ENCODE measurements around the gene CLSTN2. TPM values are rescaled to one million over a fixed set of nuclear protein-coding genes. Genes with fewer than 3 reads are reported as not detected.

Gene CLSTN2
- total RNA-seq, 1 donor from 2014 or later = under 0.01 TPM

DNA sequence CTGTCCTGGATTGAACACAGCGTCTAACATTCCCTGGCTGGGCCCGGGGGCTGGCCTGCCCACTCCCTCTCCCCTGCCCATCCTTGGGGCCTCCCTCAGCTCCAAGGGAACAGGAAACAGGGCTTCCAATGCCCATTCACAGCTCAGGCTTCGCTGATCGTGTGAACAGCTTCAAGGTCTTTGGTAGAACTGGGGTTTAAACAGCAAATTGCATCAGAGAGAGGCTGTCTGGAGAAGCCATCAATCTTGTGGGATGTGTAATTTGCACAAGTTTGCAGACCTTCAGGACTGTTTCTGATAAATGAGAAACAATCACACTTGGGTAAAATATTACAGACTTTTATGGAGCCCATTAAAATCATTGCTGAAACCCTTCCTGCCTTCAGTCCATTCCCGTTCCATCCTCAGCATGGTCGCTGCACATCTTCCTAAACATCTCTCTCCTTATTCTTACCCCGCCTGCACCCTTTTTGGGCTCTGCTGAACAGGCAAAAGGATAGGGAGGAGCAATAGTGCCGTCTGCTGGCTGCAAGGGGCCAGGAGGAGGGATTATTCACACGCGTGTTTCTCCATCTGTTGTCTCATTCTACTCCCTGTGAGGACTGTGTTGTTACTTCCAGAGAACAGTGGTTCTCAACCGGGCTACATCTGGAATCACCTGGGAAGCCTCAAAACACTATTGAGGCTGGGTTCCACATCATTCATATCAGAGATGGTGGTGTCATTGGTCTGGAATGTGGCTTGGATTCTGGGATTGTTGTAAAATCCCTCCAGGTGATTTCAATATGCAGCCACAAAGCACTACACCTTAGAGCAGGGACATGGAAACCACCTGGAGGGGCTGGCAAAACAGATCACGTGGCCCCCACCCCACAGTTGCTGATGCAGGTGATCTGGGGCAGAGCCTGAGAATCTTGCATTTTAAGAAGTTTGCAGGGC is 116.3 kb downstream of the CLSTN2 start:
- no peak for DNase-seq (ENCODE audit: low read depth, low spot score)

DNA sequence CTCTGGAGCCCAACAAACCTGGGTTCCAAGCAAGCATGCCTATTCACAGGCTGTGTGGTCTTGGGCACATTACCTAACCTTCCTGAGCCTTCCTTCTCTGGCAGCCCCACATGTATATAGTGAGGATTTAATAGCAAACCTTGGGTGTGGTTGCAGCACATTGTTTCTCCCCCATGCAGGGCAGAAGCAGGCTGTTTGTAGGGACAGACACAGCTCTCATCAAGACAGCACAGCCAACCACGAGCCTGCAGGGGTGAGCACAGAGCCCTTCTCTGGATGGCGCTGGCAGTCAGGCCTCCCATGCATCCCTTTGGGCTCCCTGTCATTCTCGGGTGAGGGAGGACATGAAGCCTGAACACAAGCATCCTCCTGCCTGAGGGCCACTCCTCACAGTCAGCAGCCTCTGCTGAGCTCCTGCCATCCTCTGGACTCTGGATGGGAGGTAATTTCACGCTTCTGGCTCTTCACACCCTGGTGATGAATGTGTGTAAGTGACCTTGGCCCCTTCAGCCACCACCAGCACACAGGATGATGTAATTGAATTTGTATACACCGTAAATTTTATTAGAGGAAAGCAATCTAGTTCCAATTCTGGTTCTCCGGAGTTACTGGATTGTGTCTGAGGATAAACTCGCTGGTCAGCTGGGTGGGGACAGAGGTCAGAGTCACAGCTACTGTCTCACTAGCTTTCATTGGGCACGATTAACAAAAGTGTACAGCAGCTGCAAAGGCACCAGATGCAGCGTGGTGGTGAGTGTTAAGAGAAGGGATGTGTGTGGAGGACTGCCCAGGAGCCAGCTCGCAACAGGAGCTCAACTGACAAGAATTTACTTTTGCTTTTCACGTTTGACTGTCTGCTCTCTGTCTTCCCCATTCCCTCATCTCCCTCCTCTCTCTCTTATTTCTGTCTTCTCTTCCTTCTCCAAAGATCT is 118.1 kb downstream of the CLSTN2 start:
- DNase-seq (ENCODE audit: low read depth, low spot score) = no peak

DNA sequence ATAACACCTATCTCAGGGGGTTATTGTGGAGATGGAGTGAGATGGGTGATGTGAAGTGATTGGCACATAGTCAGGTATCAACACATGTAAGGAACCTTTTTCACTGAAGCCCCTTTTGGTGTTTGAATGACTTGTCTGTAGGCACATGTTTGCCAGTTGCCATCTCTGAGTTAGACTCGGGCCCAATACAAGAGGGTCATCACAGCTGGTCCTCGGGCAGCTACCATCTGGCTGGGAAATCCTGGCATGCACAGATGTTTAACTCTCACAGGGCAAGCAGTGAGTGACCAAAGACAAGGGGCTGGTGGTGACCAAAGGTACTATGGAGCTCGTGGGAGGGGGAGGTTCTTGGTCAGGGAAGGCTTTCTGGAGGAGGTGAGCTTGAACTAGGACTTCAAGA is 118.8 kb downstream of the CLSTN2 start:
- DNase-seq (ENCODE audit: low read depth, low spot score) = no peak

DNA sequence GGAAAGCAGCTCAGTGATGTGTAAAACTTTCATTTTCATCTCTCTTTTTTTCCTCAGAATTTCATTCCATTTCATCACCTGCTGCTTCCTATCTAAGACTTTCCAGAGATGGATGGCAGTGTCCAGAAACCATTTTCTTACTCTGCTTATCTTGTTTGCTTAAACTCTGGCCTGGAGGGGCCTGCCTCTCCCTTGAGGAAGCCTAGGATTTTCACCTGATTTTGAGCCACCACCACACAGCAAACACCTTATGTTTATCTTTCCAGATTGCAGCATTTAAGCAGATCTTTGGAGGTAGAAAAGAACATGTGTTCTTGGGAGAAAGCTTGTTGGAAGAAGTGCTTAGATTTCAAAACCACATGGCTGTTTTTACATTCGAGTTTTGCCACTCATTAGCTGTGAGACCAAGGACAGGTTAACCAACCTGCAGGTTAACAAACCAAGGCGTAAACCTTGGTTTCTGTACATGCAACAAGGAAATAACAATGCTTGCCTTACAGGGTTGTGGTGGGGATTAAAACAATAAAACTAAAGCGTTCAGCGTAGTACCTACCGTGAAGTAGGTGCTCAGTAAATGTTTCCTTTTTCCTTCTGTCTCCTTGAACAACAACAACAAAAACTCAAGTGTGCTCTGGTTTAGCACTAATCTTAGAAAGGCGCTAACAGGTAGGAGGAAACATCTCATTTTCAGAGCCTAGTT is 120.3 kb downstream of the CLSTN2 start:
- no peak for DNase-seq (ENCODE audit: low read depth, low spot score)

DNA sequence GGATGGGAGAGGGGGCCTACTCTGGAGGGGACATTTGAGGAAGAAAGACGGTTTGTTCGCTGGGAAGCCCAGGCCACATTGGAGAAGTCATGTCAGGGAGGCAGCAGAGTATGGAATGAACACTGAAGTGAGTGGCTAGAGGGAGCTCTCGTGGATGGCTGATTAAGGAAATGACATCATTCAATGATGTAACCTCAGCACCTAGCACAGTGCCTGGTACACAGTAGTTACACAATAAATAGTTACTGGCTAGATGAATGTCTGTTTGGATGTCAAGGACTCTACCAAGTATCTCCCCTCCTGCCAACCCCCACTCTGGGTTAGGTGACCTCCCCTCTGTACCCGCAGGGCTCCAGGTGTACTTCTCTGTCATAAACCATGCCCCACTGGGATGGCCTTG is 121.1 kb downstream of the CLSTN2 start:
- no peak for DNase-seq (ENCODE audit: low read depth, low spot score)

DNA sequence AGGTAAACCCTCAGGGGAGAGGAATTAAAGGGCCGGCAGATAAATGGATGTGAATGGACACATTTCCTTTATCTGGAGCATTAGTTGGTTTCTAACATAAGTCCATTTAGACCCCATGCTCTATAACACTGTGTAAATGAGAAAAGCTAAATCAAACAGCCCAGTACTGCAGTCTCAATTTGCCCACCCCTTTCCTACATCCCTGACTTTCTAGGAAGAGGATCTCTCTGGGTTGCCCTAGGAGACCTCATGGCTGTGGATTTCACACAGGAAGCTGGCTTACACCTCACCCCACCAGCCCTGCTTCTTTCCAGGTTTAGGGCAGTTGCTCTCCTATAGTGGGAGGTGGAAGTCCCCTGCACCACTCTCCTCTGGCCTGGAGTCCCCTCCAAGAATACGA is 126.2 kb downstream of the CLSTN2 start:
- no peak for DNase-seq (ENCODE audit: low read depth, low spot score)

DNA sequence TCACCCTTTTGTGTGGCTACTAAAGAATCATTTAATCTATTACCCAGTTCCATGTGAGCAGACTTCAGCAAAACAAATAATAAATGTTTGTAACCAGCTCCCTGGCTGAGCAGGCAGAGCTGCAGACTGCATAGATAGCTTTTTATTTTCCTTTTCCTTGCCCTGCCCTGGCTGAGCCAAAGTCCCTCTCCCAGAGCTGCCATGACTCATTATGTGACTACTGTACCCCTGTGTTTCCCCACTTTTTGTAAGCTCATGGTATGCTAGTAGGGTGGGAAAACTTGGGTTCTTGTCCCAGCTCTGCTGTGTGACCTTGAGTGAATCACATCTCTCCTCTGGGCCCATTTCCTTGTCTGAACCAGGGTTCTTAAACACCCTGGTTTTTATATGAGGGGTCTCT is 127.5 kb downstream of the CLSTN2 start:
- DNase-seq (ENCODE audit: low read depth, low spot score) = no peak

DNA sequence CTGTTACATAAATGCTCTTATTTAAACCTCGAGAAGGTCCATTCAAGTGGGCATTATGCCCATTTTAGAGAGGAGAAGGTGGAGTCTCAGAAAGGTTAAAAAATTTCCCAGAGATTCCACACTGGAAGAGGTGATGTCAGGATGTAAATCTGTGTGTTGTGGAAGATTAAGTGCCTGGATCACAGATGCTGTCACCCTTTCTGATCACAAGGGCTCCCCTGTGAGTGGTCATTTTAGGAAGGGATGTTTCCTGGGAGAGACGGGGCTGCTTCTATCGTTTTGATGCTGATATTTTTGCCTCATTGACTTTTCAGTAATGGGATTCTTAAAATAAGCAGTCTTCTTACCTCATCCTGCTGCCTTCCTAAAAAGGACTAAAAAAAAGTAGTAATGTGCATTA is 132.5 kb downstream of the CLSTN2 start:
- no peak for DNase-seq (ENCODE audit: low read depth, low spot score)

DNA sequence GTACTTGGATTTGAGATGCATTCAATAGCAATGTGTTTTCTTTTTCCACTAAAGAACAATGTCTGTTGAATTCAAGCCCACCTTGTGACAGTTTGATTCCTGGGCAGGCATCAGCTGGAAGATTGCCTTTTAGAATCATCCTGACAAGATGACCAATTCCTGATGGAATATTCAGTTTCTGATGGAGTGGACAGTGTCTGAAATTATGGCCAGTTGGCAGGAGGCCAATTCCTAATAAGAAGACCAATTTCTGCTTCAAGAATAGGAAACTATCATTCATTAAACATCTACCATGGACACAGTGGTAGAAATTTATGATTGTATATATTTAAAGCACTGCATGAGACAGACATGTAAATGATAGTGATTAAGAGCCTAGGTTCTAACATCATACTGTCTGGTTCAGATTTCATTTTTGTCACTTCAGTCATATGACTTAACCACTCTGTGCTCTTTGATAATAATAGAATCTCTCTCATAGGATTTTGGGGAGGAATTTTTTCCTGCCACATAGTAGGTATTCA is 133.6 kb downstream of the CLSTN2 start:
- no peak for DNase-seq (ENCODE audit: low read depth, low spot score)

DNA sequence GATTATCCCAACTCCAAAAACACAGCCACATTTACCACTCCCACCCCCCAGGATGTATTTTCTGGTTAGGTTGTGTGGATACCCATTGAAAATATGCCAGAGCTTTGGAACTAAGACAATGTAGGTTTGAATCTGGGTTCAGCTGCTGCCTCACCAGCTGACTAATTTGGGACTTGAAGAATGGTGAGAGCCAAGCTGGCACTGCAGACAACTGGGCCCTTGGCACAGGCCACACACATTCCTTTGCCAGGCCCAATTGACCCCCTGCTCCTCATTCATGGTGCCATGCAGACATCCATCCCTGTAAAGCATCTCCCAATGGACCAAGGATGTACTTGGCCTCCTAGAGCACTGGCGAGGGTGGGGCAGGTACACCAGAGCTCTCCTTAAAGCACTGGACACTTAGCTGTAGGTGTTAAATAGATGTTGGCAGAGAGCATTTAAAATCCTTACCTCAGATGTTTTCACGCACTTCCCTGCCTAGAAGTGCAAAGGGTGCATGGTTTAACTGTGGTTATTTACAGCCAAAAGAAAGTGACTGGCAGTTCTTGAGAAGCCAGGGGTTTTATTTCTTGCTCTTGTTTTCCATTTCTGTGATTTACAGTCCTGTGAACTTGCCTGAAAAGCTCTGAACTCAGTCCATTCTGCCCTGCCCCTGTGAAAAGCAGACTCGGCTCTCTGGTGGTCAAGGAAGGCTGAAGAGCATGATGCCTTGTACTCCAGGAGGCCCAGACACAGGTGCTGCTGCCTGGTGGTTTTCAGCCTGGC is 138.5 kb downstream of the CLSTN2 start:
- no peak for DNase-seq (ENCODE audit: low read depth, low spot score)

DNA sequence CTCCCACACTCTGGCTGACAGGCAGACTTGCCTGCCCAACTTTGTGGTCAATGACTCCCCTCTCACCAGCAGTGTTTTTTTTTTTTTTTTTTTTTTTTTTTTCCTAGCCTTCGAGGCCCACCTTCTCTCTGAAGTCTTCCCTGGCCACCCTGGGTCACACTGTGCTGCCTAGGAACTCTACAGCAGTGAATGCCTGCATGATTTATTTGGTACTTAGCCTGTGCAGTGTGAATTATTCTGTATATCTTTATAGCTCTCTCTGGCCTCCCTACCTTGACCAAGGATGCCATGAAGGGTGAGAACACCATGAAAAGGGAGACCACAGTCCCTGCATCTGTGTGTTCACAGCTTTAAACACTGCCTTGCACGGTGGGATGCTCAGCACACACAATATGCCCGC is 141.6 kb downstream of the CLSTN2 start:
- no peak for DNase-seq (ENCODE audit: low read depth, low spot score)

DNA sequence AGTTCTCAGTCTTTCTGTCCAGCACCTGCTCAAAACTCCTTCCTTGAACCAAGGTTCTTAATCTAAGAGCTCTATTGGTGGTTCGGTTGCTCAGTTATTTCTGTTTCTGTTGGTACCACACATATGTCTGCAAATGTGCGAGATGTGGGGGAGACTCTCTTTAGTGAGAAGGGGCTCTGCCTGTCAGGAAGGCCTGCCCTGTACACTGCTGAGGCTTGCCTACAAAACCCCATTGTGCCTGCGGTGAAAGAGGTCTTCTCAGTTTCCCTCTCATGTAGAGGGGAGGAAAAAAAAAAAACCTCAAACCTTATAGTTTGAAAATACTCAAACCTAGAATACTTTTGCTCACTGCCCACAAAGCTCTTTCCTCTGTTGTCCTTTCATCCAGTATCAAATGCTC is 142.4 kb downstream of the CLSTN2 start:
- no peak for DNase-seq (ENCODE audit: low read depth, low spot score)

DNA sequence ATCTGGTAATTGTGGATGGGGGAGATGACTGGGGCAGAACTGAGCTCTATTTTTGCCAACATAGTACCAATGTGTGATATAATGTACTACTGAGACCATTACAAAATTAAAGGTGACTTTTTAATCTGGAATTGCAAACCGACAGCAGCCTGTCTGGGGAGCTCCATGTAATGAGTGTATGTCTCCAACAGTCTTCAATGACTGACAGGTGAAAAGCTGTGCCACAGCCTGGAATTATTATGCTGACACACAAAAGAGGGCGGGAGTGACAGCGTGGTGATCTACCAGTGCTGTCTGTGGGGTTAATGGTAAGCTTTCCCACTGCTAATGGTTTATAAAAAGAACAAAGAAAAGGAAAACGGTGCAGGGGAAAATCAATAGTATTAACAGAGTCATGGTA is 143.4 kb downstream of the CLSTN2 start:
- no peak for DNase-seq (ENCODE audit: low read depth, low spot score)

DNA sequence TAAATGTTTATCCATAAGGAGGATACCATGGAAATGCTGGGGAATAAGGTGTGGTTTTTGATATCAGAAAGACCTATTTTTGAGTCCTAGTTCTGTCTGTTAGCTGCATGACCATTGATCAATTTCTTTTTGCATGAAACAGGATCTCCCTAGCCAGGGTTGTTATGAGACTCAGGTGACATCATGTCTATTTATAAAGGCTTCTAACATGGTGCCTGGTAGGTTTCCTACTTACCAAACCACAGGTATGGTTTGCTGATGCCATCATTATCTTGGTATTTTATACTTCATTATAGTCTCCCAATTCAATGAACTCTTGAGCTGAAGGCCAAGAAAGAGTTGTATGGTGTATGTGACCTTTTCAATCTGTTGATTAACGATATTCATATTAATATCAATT is 144.0 kb downstream of the CLSTN2 start:
- no peak for DNase-seq (ENCODE audit: low read depth, low spot score)

DNA sequence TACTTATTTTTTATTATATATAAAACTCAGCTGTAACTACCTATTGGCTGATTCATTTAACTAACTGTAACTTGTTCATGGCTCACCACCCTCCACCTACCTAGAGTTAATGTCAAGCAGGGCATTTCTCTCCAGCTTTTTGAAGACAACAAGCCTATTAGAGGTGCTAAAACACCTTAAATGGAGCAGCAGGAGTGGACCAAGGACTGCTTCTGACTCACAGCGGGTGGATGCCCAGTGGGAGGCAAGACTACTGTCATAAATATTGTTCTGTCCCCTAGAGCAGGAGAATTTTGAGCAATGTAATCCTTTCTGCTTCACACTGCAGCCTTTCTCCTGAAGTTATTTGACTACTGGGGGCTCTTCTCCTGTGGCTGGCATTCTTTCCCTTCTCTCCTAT is 146.9 kb downstream of the CLSTN2 start:
- no peak for DNase-seq (ENCODE audit: low read depth, low spot score)

DNA sequence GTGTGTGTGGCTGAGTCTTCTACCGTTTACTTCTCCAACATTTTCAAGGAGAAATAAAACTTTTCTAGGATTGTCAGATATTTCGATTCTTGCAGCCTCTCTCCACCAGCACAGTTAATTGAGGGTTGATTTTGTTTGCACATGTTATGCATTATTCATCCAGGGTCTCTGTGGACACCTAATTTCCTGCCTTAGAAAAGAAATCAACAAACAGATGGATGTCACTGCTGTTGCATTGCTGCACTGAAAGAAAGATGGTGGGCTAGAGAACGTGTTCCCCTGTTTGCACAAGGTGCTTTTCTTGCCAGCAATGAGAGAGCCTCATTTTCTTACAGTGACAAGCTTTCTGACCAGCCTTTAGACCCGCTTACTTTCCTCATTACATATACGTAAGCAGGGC is 150.0 kb downstream of the CLSTN2 start:
- no peak for DNase-seq (ENCODE audit: low read depth, low spot score)

DNA sequence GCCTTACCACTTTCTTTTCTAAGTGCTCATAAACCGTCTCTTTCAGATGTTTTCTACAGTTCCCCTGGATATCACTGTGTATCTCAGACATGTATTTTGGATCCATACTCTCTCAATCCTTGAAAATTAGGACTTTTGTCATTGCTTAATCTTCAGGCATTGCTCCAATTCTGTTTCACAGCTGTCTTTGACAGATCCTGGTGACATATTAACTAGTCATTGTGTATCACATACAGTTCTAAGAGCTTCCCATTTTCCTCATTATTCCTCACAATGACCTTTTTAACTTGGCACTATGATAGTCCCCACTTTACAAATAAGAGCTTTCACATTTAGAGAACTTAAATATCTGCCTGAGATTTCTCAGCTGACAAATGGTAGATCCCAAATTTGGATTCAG is 151.7 kb downstream of the CLSTN2 start:
- DNase-seq (ENCODE audit: low read depth, low spot score) = no peak

DNA sequence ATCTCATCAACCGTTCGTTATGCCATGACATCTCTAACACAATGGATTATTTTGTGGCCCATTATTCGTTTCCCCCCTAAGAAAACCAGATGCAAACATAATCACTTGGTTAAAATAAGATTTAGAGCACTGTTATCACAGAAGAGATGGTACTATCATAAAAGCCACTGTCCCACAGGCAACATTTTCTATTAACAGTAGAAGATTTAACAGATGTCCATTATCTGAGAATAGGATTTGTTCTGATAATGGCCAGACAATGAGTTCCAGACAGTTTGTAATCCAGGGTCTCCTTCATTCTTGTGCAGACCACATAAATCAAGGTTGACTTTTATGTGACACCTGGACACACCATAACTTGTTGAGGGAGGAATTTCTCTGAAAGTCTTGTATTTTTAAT is 153.1 kb downstream of the CLSTN2 start:
- DNase-seq (ENCODE audit: low read depth, low spot score) = no peak

DNA sequence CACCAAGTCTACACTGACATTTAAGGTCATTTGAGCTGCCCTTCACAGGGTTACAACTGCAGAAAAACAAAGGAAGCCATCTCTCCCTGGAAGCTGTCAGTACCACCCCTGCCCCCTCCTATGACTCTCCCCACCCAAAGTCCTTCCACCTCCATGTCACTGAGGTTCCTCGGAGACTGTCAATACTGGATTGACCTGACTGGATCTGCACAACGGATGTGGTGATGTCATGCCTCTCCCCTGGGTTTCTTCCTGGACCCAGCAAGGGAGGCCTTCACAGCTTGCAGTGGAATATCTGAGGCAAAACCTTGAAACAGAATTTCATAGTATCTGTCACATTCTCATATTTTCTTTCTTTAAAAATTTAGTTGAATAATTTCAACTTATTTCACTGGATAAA is 153.5 kb downstream of the CLSTN2 start:
- DNase-seq (ENCODE audit: low read depth, low spot score) = no peak

DNA sequence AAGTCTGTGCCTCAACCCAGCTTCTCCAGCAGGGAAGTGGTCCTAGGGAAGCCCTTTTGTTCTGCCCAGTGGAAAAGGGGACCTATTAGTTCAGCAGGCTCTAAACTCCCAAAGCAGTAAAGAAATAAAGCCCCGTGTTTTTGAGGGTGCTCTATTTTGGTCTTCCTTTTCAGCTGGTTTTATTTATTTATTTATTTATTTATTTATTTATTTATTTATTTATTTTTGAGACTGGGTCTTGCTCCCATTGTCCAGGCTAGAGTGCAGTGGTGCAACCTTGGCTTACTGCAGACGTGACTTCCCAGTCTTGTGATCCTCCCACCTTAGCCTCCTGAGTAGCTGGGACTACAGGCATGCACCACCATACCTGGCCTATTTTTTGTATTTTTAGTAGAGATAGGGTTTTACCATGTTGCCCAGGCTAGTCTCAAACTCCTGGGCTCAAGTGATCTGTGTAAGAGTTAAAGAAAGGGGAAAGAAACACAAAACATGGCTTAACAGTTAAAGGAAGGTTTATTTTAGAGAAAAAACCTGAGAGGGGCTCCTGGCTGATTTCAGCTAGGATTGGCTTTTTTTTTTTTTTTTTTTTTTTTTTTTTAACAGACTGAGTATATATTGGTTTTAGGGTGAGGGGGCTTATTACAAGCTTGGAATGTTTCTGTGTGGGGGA is 154.6 kb downstream of the CLSTN2 start:
- DNase-seq (ENCODE audit: low read depth, low spot score) = no peak
